Smooth muscle cell (in vitro differentiated cells): Measurements from ENCODE around the gene ZC3HAV1L. TPM values are rescaled to one million over a fixed set of nuclear protein-coding genes. Genes with fewer than 3 reads are reported as not detected.

Experiments
- DNase-seq: peaks from one replicate; lab custom pipeline; 2025; ENCODE audit not compliant: unreplicated experiment; lab: John Stamatoyannopoulos, UW
- H2AFZ ChIP-seq: fragments of 200-600 bp; sonication (generic); 2 replicates; pipeline ENCODE4 v1.6.0; 2016; ENCODE audit warnings: antibody characterized with exemption, low read depth, mild to moderate bottlenecking
- H3F3A ChIP-seq: fragments of 200-600 bp; sonication (generic); 2 replicates; pipeline ENCODE4 v1.6.0; 2017; ENCODE audit warnings: antibody characterized with exemption, low read depth
- H3K27ac ChIP-seq: fragments of 200-600 bp; sonication (generic); 2 replicates; pipeline ENCODE4 v1.5.1; 2016; ENCODE audit warnings: low read depth, mild to moderate bottlenecking
- H3K27me3 ChIP-seq: fragments of 200-600 bp; sonication (generic); 2 replicates; pipeline ENCODE4 v1.6.1; 2016; ENCODE audit warnings: low read depth, mild to moderate bottlenecking
- H3K36me3 ChIP-seq: fragments of 200-600 bp; sonication (generic); 2 replicates; pipeline ENCODE4 v1.5.1; 2016; ENCODE audit warnings: low read depth
- H3K4me1 ChIP-seq: fragments of 200-600 bp; sonication (generic); 2 replicates; pipeline ENCODE4 v1.5.1; 2016; ENCODE audit warnings: low read depth
- H3K4me2 ChIP-seq: fragments of 200-600 bp; sonication (generic); 2 replicates; pipeline ENCODE4 v1.6.0; 2016; ENCODE audit warnings: mild to moderate bottlenecking
- H3K4me3 ChIP-seq: fragments of 200-600 bp; sonication (generic); 2 replicates; pipeline ENCODE4 v1.5.1; 2016; ENCODE audit warnings: mild to moderate bottlenecking
- H3K79me2 ChIP-seq: fragments of 200-600 bp; sonication (generic); 2 replicates; pipeline ENCODE4 v1.6.0; 2016; ENCODE audit warnings: low read depth, mild to moderate bottlenecking
- H3K9ac ChIP-seq: fragments of 200-600 bp; sonication (generic); 2 replicates; pipeline ENCODE4 v1.6.0; 2016; ENCODE audit warnings: low read depth
- H3K9me3 ChIP-seq: fragments of 200-600 bp; sonication (generic); replicated peaks from 2 replicates; pipeline ENCODE4 v1.5.1; 2016; ENCODE audit warnings: low read depth
- H4K20me1 ChIP-seq: fragments of 200-600 bp; sonication (generic); 2 replicates; pipeline ENCODE4 v1.6.0; 2016; ENCODE audit warnings: low read depth
- CTCF ChIP-seq: fragments of 200-600 bp; sonication (generic); IDR thresholded peaks from 2 replicates; pipeline ENCODE4 v1.5.1; 2017; ENCODE audit warnings: borderline replicate concordance, mild to moderate bottlenecking, antibody characterized with exemption; ENCODE audit not compliant: insufficient read depth, poor library complexity, severe bottlenecking
- WGBS: methylation state at CpG from one replicate; pipeline ENCODE4 v1.1.7; 2016; ENCODE audit warnings: low lambda C conversion rate; 5-methylcytosine and 5-hydroxymethylcytosine counted together
- polyA plus RNA-seq: library from polyadenylated mRNA; unstranded; fragments of >200 nt; fragmentation: Nextera tagmentation; extraction: Ambion mirVana; gene quantifications from 2 replicates; pipeline ENCODE4 v1.2.1, GENCODE V29; 2016
- total RNA-seq: library from RNA; depleted of rRNA; stranded (reverse); fragments of >200 nt; gene quantifications from 2 replicates; pipeline ENCODE4 v1.2.3, GENCODE V29; 2014

ZC3HAV1L gene
- total and polyA plus RNA-seq, 2 experiments from 2014 or later, result 17.0 to 47.2 TPM

DNA sequence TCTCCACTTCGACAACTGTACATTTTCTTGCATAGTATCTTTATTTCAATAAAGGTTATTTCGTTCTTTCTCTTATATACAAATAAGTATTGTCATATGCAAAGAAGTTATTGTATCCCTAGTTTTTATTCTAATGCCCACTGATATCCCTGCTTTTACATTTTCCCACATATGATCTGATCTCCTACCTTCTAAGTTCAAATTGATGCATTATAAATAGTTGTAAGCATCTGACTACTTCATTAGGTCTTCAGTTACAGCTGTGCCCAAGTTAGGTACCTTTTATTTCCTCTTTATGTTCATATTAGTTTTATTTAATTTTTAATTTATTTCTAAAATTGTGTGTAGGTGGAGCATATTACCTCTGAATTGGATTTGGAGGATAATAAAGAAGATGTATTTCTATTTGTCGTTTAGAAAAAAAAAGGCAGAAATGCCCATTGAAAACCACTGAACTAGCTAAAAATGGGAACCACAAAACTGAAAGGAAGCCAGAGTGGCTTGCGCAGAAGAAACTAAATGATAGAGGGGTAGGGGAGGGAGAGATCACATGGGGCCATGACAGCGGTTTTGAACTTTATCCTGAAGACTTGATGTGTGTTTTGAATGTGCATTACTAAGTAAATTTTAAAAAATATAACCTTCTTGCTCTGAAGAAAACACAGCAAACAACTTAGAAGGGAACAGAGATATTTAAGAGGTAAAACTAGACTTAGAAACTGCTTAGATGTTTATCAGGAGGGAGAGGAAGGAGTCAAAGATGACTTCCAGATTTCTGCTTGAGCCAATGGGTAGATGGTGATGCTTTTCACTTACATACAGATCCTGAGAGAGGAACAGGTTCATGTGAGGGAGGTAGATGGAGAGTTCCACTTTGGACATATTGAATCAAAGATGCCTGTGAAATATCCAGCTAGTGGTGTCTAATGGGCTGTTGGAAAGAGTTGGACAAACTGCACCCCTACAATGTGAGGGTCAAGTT, 9.3 kb upstream of the ZC3HAV1L start:
- Histone ChIP-seq H3K36me3 (no peaks in the 10 kb centered on the region), H3F3A (no peaks in the 10 kb centered on the region), H2AFZ (no peak overlapping the region), H3K4me3 (no peak overlapping the region), H3K9ac (no peak overlapping the region), H3K79me2 (no peaks in the 10 kb centered on the region), H3K27ac (no peak overlapping the region), H3K4me2 (no peak overlapping the region), H4K20me1 (no peaks in the 10 kb centered on the region), H3K9me3 (no peaks in the 10 kb centered on the region), H3K27me3 (no peaks in the 10 kb centered on the region), H3K4me1 (no peaks in the 10 kb centered on the region)
- DNase-seq, result no peak
- TF ChIP-seq CTCF, result no peak
- WGBS, result 97% methylated on average over 5 of the region's 5 CpGs

DNA sequence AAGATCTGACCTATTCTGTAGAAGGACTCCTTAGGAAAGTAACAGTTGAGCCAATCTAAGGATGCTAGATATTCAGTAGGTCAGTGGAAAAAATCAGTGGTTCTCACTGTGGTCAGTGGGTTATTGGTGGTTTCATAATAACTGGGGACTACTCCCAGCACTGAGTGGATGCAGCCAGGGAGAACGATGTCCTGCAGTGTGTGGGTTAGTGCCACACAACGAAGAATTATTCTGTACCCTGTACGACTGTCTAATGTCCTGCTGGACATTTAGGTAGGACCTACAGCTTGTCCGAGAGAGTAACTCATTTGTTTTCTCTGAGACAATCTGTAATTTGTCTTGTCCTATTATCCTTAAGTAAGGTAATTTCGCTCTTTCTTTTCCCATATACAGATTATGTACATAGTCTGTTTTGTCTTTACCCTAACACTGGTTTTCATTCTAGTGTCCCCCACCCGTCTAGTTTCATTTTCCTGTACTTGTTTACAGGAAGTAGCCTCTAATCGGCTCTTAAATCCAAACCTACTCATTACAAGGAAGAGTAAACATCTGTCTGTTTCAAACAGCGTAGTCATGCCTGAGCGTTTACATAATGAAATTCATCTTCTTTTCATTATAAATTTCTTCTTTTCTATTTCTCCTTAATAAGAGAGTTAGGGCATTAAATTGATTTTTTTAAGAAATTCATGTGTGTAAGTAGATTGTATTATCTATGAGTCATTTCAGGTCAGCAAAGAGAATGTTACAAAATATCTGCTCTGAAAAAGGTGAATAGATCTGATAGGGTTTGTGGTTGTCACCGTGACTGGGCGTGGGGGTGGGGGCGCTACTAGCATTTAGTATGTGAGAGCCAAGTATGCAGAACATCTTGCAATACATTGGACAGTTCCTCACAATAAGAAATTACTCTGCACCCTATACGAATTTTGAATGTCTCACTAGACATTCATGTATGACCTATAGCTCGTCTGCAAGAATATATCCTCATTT, 8.3 kb upstream of the ZC3HAV1L start:
- Histone ChIP-seq H3K36me3 (no peaks in the 10 kb centered on the region), H3K9me3 (no peaks in the 10 kb centered on the region), H2AFZ (no peak overlapping the region), H3F3A (no peaks in the 10 kb centered on the region), H3K4me3 (no peak overlapping the region), H3K27ac (no peak overlapping the region), H3K27me3 (no peaks in the 10 kb centered on the region), H3K4me2 (no peak overlapping the region), H4K20me1 (no peaks in the 10 kb centered on the region), H3K9ac (no peak overlapping the region), H3K4me1 (no peaks in the 10 kb centered on the region), H3K79me2 (no peaks in the 10 kb centered on the region)
- TF ChIP-seq CTCF, result no peak
- WGBS, result 91% methylated on average over 14 of the region's 14 CpGs
- DNase-seq, result no peak

DNA sequence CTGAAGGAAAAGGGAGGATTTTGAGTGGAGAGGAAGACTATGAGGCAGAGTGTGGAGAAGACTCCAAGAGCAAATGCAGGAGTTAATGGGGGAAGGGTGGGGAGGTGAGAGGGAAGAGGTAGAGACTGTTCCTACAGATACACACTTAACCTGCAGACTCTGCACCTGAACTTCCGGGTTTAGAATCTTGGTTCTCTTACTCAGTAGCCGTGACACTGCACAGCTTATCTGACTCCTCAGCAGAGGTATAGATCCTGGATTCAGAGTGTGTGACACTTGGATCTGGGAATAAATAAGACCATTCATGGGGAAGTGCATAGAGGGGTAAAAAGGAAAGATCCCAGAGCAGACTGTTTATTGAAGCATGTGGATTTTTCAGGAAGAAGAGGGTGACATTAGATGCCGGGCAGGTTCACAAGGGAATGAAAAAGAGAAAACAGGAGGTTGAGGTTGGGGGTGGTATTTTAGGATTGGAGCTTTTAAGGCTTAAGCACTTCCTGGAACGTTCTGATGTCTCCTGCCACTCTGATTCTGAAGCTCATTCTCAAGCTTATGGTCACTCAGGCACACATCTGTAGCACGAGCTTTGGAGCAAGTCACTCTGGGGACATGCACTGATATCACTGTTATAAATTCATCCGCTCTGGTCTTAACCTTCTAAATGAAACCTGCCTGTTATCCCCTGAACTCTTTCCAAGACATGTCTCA, 5.7 kb upstream of the ZC3HAV1L start:
- H3K27ac ChIP-seq, result no peak overlapping the region
- H3K79me2 ChIP-seq, result no peaks in the 10 kb centered on the region
- H3K4me3 ChIP-seq, result no peak overlapping the region
- no peaks in the 10 kb centered on the region for H3K36me3 ChIP-seq
- H3K27me3 ChIP-seq, result no peaks in the 10 kb centered on the region
- no peaks in the 10 kb centered on the region for H3K9me3 ChIP-seq
- H3F3A ChIP-seq, result no peaks in the 10 kb centered on the region
- DNase-seq, result no peak
- H3K4me1 ChIP-seq, result no peaks in the 10 kb centered on the region
- no peak overlapping the region for H3K4me2 ChIP-seq
- WGBS, result 85% methylated on average over 6 of the region's 6 CpGs
- H4K20me1 ChIP-seq, result no peaks in the 10 kb centered on the region
- H3K9ac ChIP-seq, result no peak overlapping the region
- no peak for TF ChIP-seq CTCF
- H2AFZ ChIP-seq, result no peak overlapping the region
